Gastrocnemius medialis (tissue), 4 donors: ENCODE results near the gene SLC1A4. TPM values are rescaled to one million over a fixed set of nuclear protein-coding genes. Genes with fewer than 3 reads are reported as not detected.
"Not testable (repeated sequence)": the region's sequence is repeated elsewhere in the genome, so short reads cannot be mapped to it uniquely, and the experiment has no call there.

Experiments
- ATAC-seq, 2 donors: fragments of 150-250 bp; one replicate each; pipeline ENCODE4 v1.9.1; 2016
- DNase-seq, 2 donors: peaks; one replicate each; pipeline ENCODE4 v3.0.0-alpha.2; 2019
- H3K27ac ChIP-seq, 4 donors: fragments of 200-600 bp; sonication (generic); 1 replicate in 1 of 4; 2 replicates in 3 of 4; pipeline ENCODE4 v1.5.1; 2016 to 2018; ENCODE audit warnings: mild to moderate bottlenecking in 2 of 4, moderate library complexity in 1 of 4
- H3K27me3 ChIP-seq, 3 donors: fragments of 200-600 bp; sonication (generic) in 2 of 3; 1 replicate in 1 of 3; 2 replicates in 2 of 3; pipeline versions ENCODE4 v1.5.1 to v1.6.0; 2016 to 2019; ENCODE audit warnings: mild to moderate bottlenecking in 1 of 3, moderate library complexity in 1 of 3
- H3K36me3 ChIP-seq, 2 donors: fragments of 200-600 bp; sonication (generic) in 1 of 2; one replicate each; pipeline ENCODE4 v1.5.1; 2017 to 2018
- H3K4me1 ChIP-seq, 2 donors: fragments of 200-600 bp; sonication (generic) in 1 of 2; one replicate each; pipeline ENCODE4 v1.5.1; 2016 to 2017; ENCODE audit warnings: mild to moderate bottlenecking in 2 of 2
- H3K4me3 ChIP-seq, 4 donors: fragments of 200-600 bp; sonication (generic) in 3 of 4; 1 replicate in 1 of 4; 2 replicates in 3 of 4; pipeline ENCODE4 v1.5.1; 2016 to 2019; ENCODE audit warnings: mild to moderate bottlenecking in 2 of 4
- H3K9me3 ChIP-seq, 3 donors: fragments of 200-600 bp; sonication (generic) in 2 of 3; 1 replicate in 1 of 3; 2 replicates in 2 of 3; pipeline ENCODE4 v1.5.1; 2016 to 2019
- POLR2A ChIP-seq, 2 donors: fragments of 450-650 bp; IDR thresholded peaks; one replicate each; pipeline ENCODE4 v1.6.1; 2017; ENCODE audit warnings: antibody characterized with exemption in 2 of 2, mild to moderate bottlenecking in 2 of 2, moderate library complexity in 2 of 2
- in situ Hi-C, 4 donors: fragments of 200-750 bp; cut with MboI; loops; one replicate each; pipeline versions ENCODE4 v1.15.0 to v1.8.0; 2017; ENCODE audit warnings: low sequenced_read_pairs in 4 of 4
- intact Hi-C: fragments of 100-400 bp; cut with DNase I; formaldehyde crosslinking; loops from one replicate; pipeline ENCODE4 v1.15.1; 2023; ENCODE audit warnings: low total_unique reads
- total RNA-seq, 4 donors: library from RNA; depleted of rRNA; stranded (reverse); fragments of >200 nt; gene quantifications; one replicate each; pipeline versions ENCODE4 v1.1.0 to v1.2.3, GENCODE V29; 2016
- TF ChIP-seq, protein P1 (sequence below), 5 experiments: fragments of 450-650 bp in 3 of 5; fragments of 200-600 bp in 2 of 5; sonication (generic) in 2 of 5; IDR thresholded peaks in 4 of 5; conservative IDR thresholded peaks in 1 of 5; 1 replicate in 4 of 5; 2 replicates in 1 of 5; pipeline ENCODE4 v1.5.1; 2016 to 2019; ENCODE audit warnings: antibody characterized with exemption in 5 of 5, mild to moderate bottlenecking in 3 of 5, moderate library complexity in 3 of 5

SLC1A4 gene
- total RNA-seq, 4 donors from 2014 or later: 5.4 to 54.1 (median 14.1) TPM

DNA sequence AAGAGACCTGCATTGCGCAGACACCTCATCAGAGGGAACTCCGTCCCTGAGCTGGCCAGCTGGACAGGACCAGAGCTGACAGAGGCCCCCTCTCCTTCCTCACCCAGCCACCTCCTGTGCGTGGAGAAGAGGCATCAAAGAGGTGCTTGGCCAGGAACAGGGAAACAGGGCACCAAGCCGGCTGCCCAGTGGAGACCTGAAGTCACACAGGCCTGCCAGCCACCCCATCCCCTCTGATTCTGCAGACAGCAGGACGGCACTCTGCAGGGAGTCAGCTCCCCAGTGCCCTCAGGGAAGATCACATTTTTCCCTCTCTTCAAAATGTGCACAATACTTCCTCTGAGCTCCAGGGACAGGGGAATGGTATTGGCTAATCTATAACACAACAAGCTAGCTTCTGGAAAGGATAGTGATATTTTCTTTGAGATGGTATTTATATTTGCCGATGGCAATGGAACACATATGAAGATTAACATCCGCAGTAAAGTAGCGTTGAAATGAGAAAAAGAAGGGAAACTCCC is 30.5 kb downstream of the SLC1A4 start:
- H3K9me3 ChIP-seq: no peaks in the 10 kb centered on the region
- TF ChIP-seq, protein P1, sequence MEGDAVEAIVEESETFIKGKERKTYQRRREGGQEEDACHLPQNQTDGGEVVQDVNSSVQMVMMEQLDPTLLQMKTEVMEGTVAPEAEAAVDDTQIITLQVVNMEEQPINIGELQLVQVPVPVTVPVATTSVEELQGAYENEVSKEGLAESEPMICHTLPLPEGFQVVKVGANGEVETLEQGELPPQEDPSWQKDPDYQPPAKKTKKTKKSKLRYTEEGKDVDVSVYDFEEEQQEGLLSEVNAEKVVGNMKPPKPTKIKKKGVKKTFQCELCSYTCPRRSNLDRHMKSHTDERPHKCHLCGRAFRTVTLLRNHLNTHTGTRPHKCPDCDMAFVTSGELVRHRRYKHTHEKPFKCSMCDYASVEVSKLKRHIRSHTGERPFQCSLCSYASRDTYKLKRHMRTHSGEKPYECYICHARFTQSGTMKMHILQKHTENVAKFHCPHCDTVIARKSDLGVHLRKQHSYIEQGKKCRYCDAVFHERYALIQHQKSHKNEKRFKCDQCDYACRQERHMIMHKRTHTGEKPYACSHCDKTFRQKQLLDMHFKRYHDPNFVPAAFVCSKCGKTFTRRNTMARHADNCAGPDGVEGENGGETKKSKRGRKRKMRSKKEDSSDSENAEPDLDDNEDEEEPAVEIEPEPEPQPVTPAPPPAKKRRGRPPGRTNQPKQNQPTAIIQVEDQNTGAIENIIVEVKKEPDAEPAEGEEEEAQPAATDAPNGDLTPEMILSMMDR (IDR thresholded peaks at IDR 0.05 in 4 of 5, conservative IDR thresholded peaks at IDR 0.05 in 1 of 5): no peak
- TF ChIP-seq POLR2A (IDR thresholded peaks at IDR 0.05): no peak
- in situ Hi-C loops: no loop called here
- H3K36me3 ChIP-seq: peaks cover 0 to 64% of the 10 kb centered on the region in 2 donors
- no peaks in the 10 kb centered on the region for H3K27me3 ChIP-seq
- peak overlapping the region in 1 of 4 donors; percentile 67 for H3K27ac ChIP-seq
- no peak overlapping the region for H3K4me3 ChIP-seq
- intact Hi-C loops: loop anchor here (10.0 kb wide), 1 partner anchor 435 kb away; no protein-coding TSS in a partner anchor
- DNase-seq: no peak
- ATAC-seq: no peak
- H3K4me1 ChIP-seq: peaks cover 0 to 3% of the 10 kb centered on the region in 2 donors

DNA sequence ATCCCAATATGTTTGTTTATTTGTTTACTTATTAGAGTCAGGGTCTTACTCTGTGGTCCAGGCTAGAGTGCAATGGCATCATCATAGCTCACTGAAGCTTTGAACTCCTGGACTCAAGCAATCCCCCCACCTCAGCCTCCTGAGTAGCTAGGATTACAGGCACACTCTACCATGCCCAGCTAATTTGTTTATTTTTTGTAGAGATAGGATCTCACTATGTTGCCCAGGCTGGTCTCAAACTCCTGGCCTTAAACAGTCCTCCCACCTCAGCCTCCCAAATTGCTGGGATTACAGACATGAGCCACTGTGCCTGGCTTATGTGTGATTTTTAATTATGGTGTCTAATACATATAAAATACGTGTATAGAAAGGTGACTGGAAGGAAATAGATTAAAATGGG is 31.1 kb downstream of the SLC1A4 start:
- intact Hi-C loops: loop anchor here (10.0 kb wide), 1 partner anchor 435 kb away; no protein-coding TSS in a partner anchor
- H3K9me3 ChIP-seq, H3K4me1 ChIP-seq, H3K27me3 ChIP-seq, DNase-seq, in situ Hi-C loops, H3K4me3 ChIP-seq, ATAC-seq: not testable (repeated sequence)
- Histone ChIP-seq H3K27ac (peak overlapping the region in 1 of 4 donors; percentile 67), H3K36me3 (peaks cover 0 to 64% of the 10 kb centered on the region in 2 donors)

DNA sequence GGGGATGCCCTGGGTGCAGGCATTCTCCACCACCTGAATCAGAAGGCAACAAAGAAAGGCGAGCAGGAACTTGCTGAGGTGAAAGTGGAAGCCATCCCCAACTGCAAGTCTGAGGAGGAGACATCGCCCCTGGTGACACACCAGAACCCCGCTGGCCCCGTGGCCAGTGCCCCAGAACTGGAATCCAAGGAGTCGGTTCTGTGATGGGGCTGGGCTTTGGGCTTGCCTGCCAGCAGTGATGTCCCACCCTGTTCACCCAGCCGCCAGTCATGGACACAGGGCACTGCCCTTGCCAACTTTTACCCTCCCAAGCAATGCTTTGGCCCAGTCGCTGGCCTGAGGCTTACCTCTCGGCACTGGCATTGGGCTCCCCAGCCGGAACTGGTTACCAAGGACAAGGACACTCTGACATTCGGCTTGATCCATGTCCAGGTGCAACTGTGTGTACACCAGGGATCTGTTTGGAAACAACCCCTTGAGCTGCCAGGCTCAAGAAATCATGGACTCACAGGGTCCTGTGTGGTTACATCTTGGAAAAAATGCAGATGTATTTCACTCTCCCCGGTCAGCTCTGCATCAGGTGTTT is 31.8 kb downstream of the SLC1A4 start:
- ATAC-seq: peak in 1 of 2 donors; percentile 61
- Histone ChIP-seq H3K36me3 (peaks cover 0 to 59% of the 10 kb centered on the region in 2 donors), H3K27ac (peak overlapping the region in 2 of 4 donors; percentile 22 to 67)

DNA sequence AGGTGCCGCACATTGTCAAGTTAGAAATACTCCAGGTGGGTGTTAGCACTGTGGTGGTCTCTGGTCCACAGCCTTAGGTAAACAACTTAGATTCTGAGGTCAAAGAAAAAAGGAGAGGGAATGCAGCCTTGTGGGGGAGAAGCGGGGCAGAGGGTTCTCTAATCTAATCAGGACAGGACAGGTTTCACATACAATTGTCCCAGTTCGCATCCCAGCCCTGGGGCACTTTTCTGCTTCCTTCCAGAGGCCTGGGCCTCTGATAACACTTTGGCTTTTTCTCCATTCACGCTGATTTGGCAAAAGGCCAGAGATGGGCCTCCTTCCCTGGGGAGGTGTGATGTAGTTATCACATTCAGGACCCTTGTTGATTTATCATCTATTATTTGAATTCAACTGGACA is 32.5 kb downstream of the SLC1A4 start:
- Histone ChIP-seq H3K27ac (peak overlapping the region in 2 of 4 donors; percentile 22 to 67), H3K27me3 (no peaks in the 10 kb centered on the region), H3K4me3 (no peak overlapping the region), H3K36me3 (peaks cover 0 to 57% of the 10 kb centered on the region in 2 donors), H3K4me1 (peaks cover 0 to 3% of the 10 kb centered on the region in 2 donors), H3K9me3 (no peaks in the 10 kb centered on the region)
- no peak for ATAC-seq
- TF ChIP-seq, protein P1 (IDR thresholded peaks at IDR 0.05 in 4 of 5, conservative IDR thresholded peaks at IDR 0.05 in 1 of 5): no peak
- no peak for TF ChIP-seq POLR2A (IDR thresholded peaks at IDR 0.05)
- in situ Hi-C loops (no loop called here), intact Hi-C loops (loop anchor here (10.0 kb wide), 1 partner anchor 437 kb away; no protein-coding TSS in a partner anchor)
- DNase-seq: no peak

More for the DNA sequence above, 31.8 kb downstream of the SLC1A4 start:
- Histone ChIP-seq H3K27me3 (no peaks in the 10 kb centered on the region), H3K9me3 (no peaks in the 10 kb centered on the region), H3K4me1 (peaks cover 0 to 3% of the 10 kb centered on the region in 2 donors), H3K4me3 (no peak overlapping the region)
- in situ Hi-C loops: no loop called here
- peak in 1 of 2 donors; percentile 39 for DNase-seq
- intact Hi-C loops: loop anchor here (10.0 kb wide), 1 partner anchor 436 kb away; no protein-coding TSS in a partner anchor
- TF ChIP-seq POLR2A (IDR thresholded peaks at IDR 0.05): no peak
- TF ChIP-seq, protein P1 (IDR thresholded peaks at IDR 0.05 in 4 of 5, conservative IDR thresholded peaks at IDR 0.05 in 1 of 5): no peak

DNA sequence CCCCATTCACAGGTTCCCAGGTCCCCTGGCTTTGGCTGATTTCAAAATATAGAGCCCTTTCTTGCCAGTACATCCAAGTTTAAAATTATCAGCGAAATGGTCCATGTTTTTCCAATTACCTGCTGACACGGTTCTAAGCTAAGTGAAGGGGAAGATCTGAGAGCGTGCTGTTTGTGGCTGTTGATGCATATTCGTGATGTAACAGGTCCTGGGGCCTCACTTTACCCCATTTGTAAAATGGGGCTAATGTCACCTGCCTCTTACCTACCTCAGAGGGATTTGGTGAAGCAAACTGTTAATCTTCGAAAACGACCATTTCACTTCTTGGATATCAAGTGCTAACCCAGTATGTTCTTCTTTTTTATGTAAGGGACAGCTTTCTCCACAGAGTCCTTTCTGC is 33.0 kb downstream of the SLC1A4 start:
- Histone ChIP-seq H3K4me1 (no peaks in the 10 kb centered on the region), H3K4me3 (no peak overlapping the region), H3K9me3 (no peaks in the 10 kb centered on the region), H3K36me3 (peaks cover 0 to 57% of the 10 kb centered on the region in 2 donors), H3K27ac (no peak overlapping the region), H3K27me3 (no peaks in the 10 kb centered on the region)
- in situ Hi-C loops (no loop called here), intact Hi-C loops (loop anchor here (10.0 kb wide), 1 partner anchor 437 kb away; no protein-coding TSS in a partner anchor)
- no peak for DNase-seq
- TF ChIP-seq POLR2A (IDR thresholded peaks at IDR 0.05): no peak
- TF ChIP-seq, protein P1 (IDR thresholded peaks at IDR 0.05 in 4 of 5, conservative IDR thresholded peaks at IDR 0.05 in 1 of 5): no peak
- no peak for ATAC-seq
